Glutamatergic neuron (in vitro differentiated cells): ENCODE results near the gene LAX1. TPM values are rescaled to one million over a fixed set of nuclear protein-coding genes. Genes with fewer than 3 reads are reported as not detected.
"Not testable (repeated sequence)": the region's sequence is repeated elsewhere in the genome, so short reads cannot be mapped to it uniquely, and the experiment has no call there.

Source experiments
- DNase-seq: peaks from one replicate; pipeline ENCODE4 v3.0.0; 2022
- H3K27ac Mint-ChIP-seq: one replicate; pipeline ENCODE4 v1.8.0; 2020; ENCODE audit warnings: mild to moderate bottlenecking, mixed read lengths, inconsistent platforms; ENCODE audit not compliant: unreplicated experiment
- H3K27me3 Mint-ChIP-seq: one replicate; pipeline ENCODE4 v1.8.0; 2020; ENCODE audit warnings: mild to moderate bottlenecking, moderate library complexity, mixed read lengths, inconsistent platforms; ENCODE audit not compliant: unreplicated experiment
- H3K36me3 Mint-ChIP-seq: one replicate; pipeline ENCODE4 v1.8.0; 2020; ENCODE audit warnings: mild to moderate bottlenecking, mixed read lengths, inconsistent platforms; ENCODE audit not compliant: unreplicated experiment
- H3K4me1 Mint-ChIP-seq: one replicate; pipeline ENCODE4 v1.8.0; 2020; ENCODE audit warnings: mild to moderate bottlenecking, low read depth, mixed read lengths, inconsistent platforms; ENCODE audit not compliant: unreplicated experiment
- H3K4me3 Mint-ChIP-seq: one replicate; pipeline ENCODE4 v1.8.0; 2020; ENCODE audit warnings: mild to moderate bottlenecking, mixed read lengths, inconsistent platforms; ENCODE audit not compliant: unreplicated experiment
- H3K9me3 Mint-ChIP-seq: one replicate; pipeline ENCODE4 v1.8.0; 2020; ENCODE audit warnings: mild to moderate bottlenecking, moderate library complexity, mixed read lengths, inconsistent platforms; ENCODE audit not compliant: unreplicated experiment
- CTCF ChIP-seq: fragments of 200-600 bp; sonication (generic); IDR thresholded peaks from one replicate; pipeline ENCODE4 v1.5.0; 2021; ENCODE audit not compliant: partially characterized antibody, unreplicated experiment
- total RNA-seq: library from RNA; stranded (reverse); fragmentation: NEBNext Ultra II Directional; extraction: Animal tissue kit (Norgen Biotek cat#: 25700); gene quantifications from one replicate; pipeline ENCODE4 v1.2.1, GENCODE V29; 2021; ENCODE audit not compliant: unreplicated experiment

Gene LAX1
- total RNA-seq, 1 donor from 2014 or later: not detected

GRCh38 chr1:203791498-203791897, 26.5 kb downstream of the LAX1 start:
- peaks cover 8% of the 10 kb centered on the region for H3K9me3 Mint-ChIP-seq
- no peak for DNase-seq
- no peak overlapping the region for H3K27ac Mint-ChIP-seq
- TF ChIP-seq CTCF: no peak
- H3K4me3 Mint-ChIP-seq: no peak overlapping the region
- H3K36me3 Mint-ChIP-seq: no peaks in the 10 kb centered on the region
- H3K4me1 Mint-ChIP-seq: no peaks in the 10 kb centered on the region
- peaks cover 5% of the 10 kb centered on the region for H3K27me3 Mint-ChIP-seq

- Mint-ChIP-seq H3K4me1 (peaks cover 7% of the 10 kb centered on the region), H3K36me3 (peaks cover 3% of the 10 kb centered on the region), H3K27ac (no peak overlapping the region), H3K9me3 (peaks cover 8% of the 10 kb centered on the region), H3K27me3 (peaks cover 6% of the 10 kb centered on the region), H3K4me3 (no peak overlapping the region)
- no peak for DNase-seq
- no peak for TF ChIP-seq CTCF
Measured at GRCh38 chr1:203792486-203792885, 27.5 kb downstream of the LAX1 start.

GRCh38 chr1:203793561-203793960, 28.6 kb downstream of the LAX1 start:
- H3K4me3 Mint-ChIP-seq, DNase-seq, H3K27ac Mint-ChIP-seq, H3K36me3 Mint-ChIP-seq, H3K27me3 Mint-ChIP-seq, H3K9me3 Mint-ChIP-seq, H3K4me1 Mint-ChIP-seq: not testable (repeated sequence)

- H3K27ac Mint-ChIP-seq: peak overlapping the region; percentile 96
- H3K9me3 Mint-ChIP-seq: peaks cover 8% of the 10 kb centered on the region
- peaks cover 10% of the 10 kb centered on the region for H3K36me3 Mint-ChIP-seq
- TF ChIP-seq CTCF: no peak
- H3K27me3 Mint-ChIP-seq: peaks cover 7% of the 10 kb centered on the region
- H3K4me1 Mint-ChIP-seq: peaks cover 8% of the 10 kb centered on the region
- DNase-seq: no peak
- H3K4me3 Mint-ChIP-seq: peak overlapping the region; percentile 99
Measured at GRCh38 chr1:203794764-203795440, 29.9 kb downstream of the LAX1 start.

GRCh38 chr1:203795441-203796235, 30.7 kb downstream of the LAX1 start, which contains the start of the genes ZBED6 and ZC3H11A:
ZBED6 (plus strand) TSS chr1:203795623; CDS start chr1:203797523, 1,900 bp downstream.
ZC3H11A (plus strand) TSS chr1:203795623; CDS start chr1:203817071, 21,448 bp downstream.
- H3K27me3 Mint-ChIP-seq: peaks cover 7% of the 10 kb centered on the region
- H3K4me3 Mint-ChIP-seq: peak within 1 kb of the TSS; percentile 99
- DNase-seq: peak; percentile 98
- H3K27ac Mint-ChIP-seq: peak within 1 kb of the TSS; percentile 99
- peaks cover 11% of the 10 kb centered on the region for H3K4me1 Mint-ChIP-seq
- peaks cover 8% of the 10 kb centered on the region for H3K9me3 Mint-ChIP-seq
- TF ChIP-seq CTCF: no peak
- peaks cover 10% of the 10 kb centered on the region for H3K36me3 Mint-ChIP-seq
